ENCODE measurements around the gene PTPRA.

GRCh38 chr20:3021777-3022176 lies 148.5 kb downstream of the PTPRA start:
- TF ChIP-seq CTCF (conservative IDR thresholded peaks at IDR 0.05; ENCODE audit: low read length): no peak
- no peak for TF ChIP-seq EZH2phosphoT487 (IDR thresholded peaks at IDR 0.05; ENCODE audit: borderline replicate concordance, low read depth, low read length)
